Natural killer cell (primary cell): ENCODE measurements around the gene TNIK. TPM values are rescaled to one million over a fixed set of nuclear protein-coding genes. Genes with fewer than 3 reads are reported as not detected.
A peak's percentile ranks its signal among the peaks of the same experiment; 100 is the strongest.

ENCODE experiments used
- ATAC-seq, 3 donors: fragments of 150-1000 bp in 2 of 3; fragments of 200-7000 bp in 1 of 3; cut with Tn5 transposase; 1 replicate in 1 of 3; 2 replicates in 2 of 3; pipeline ENCODE4 v1.10.0; 2021; ENCODE audit warnings: mild to moderate bottlenecking in 2 of 3, moderate library complexity in 2 of 3
- DNase-seq, 2 donors: peaks; one replicate each; pipeline versions ENCODE4 v3.0.0 to v3.0.0-alpha.2; 2013 to 2021; ENCODE audit warnings: mixed read lengths in 1 of 2
- H3K27ac ChIP-seq: one replicate; pipeline ENCODE4 v1.5.1; 2013; ENCODE audit warnings: mild to moderate bottlenecking, low read length
- H3K27me3 ChIP-seq: one replicate; pipeline ENCODE4 v1.6.1; 2013; ENCODE audit warnings: low read length; ENCODE audit not compliant: control insufficient read depth, insufficient read depth
- H3K36me3 ChIP-seq: one replicate; pipeline ENCODE4 v1.6.1; 2013; ENCODE audit warnings: low read length; ENCODE audit not compliant: control insufficient read depth, insufficient read depth
- H3K4me1 ChIP-seq: one replicate; pipeline ENCODE4 v1.6.1; 2013; ENCODE audit warnings: low read length; ENCODE audit not compliant: control insufficient read depth, insufficient read depth
- H3K4me3 ChIP-seq: one replicate; pipeline ENCODE4 v1.5.1; 2013; ENCODE audit warnings: low read length
- H3K9me3 ChIP-seq: one replicate; pipeline ENCODE4 v1.6.1; 2013; ENCODE audit warnings: low read length; ENCODE audit not compliant: control insufficient read depth, insufficient read depth
- H3K27ac Mint-ChIP-seq, 2 donors: one replicate each; pipeline ENCODE4 v1.8.0; 2022; ENCODE audit warnings: mild to moderate bottlenecking in 2 of 2, mixed read lengths in 2 of 2, moderate library complexity in 1 of 2
- H3K27me3 Mint-ChIP-seq, 2 donors: one replicate each; pipeline ENCODE4 v1.8.0; 2022; ENCODE audit warnings: low read depth in 2 of 2, mixed read lengths in 2 of 2
- H3K36me3 Mint-ChIP-seq: one replicate; pipeline ENCODE4 v1.8.0; 2022; ENCODE audit warnings: mixed read lengths
- H3K4me1 Mint-ChIP-seq, 2 donors: one replicate each; pipeline ENCODE4 v1.8.0; 2022; ENCODE audit warnings: mixed read lengths in 2 of 2
- H3K4me3 Mint-ChIP-seq: one replicate; pipeline ENCODE4 v1.8.0; 2022; ENCODE audit warnings: mild to moderate bottlenecking, moderate library complexity, mixed read lengths
- H3K9me3 Mint-ChIP-seq, 2 donors: one replicate each; pipeline ENCODE4 v1.8.0; 2022; ENCODE audit warnings: mixed read lengths in 2 of 2
- CTCF ChIP-seq: fragments of 200-600 bp; IDR thresholded peaks from one replicate; pipeline ENCODE4 v1.8.0; 2022; ENCODE audit warnings: antibody characterized with exemption
- WGBS: methylation state at CpG from one replicate; pipeline ENCODE4 v1.1.7; 2013; ENCODE audit warnings: missing lambda C conversion rate; ENCODE audit not compliant: insufficient coverage; 5-methylcytosine and 5-hydroxymethylcytosine counted together
- intact Hi-C: fragments of 100-400 bp; cut with micrococcal nuclease; formaldehyde crosslinking; loops from one replicate; pipeline ENCODE4 v1.14.2; 2022
- total RNA-seq, 4 donors: library from RNA; stranded (reverse); fragments of 120-200 nt in 1 of 4; gene quantifications; one replicate each; pipeline versions ENCODE4 v1.2.3 to v1.2.4, GENCODE V29; 2013 to 2022

TNIK gene
- total RNA-seq, 3 donors from 2014 or later (not counting 1 experiment from before 2014, with no cell fraction given), result 93.7 to 122 (median 119) TPM

- no peaks in the 10 kb centered on the region for H3K9me3 Mint-ChIP-seq
- no peaks in the 10 kb centered on the region for H3K9me3 ChIP-seq
- no peak for DNase-seq
- H3K4me3 ChIP-seq, result no peak overlapping the region
- H3K27ac Mint-ChIP-seq, result peak overlapping the region in 1 of 2 donors; percentile 76
- intact Hi-C loops, result no loop called here
- TF ChIP-seq CTCF, result no peak
- no peak overlapping the region for H3K27ac ChIP-seq
- H3K4me3 Mint-ChIP-seq, result no peak overlapping the region
- ATAC-seq, result peak in 1 of 3 donors; percentile 20
- no peaks in the 10 kb centered on the region for H3K36me3 ChIP-seq
- H3K4me1 Mint-ChIP-seq, result peaks cover 74 to 97% of the 10 kb centered on the region in 2 donors
- H3K36me3 Mint-ChIP-seq, result no peaks in the 10 kb centered on the region
- no peaks in the 10 kb centered on the region for H3K27me3 Mint-ChIP-seq
- WGBS, result no CpG with 5 or more reads among the region's 4 CpGs
- no peaks in the 10 kb centered on the region for H3K27me3 ChIP-seq
- peaks cover 8% of the 10 kb centered on the region for H3K4me1 ChIP-seq
Measured at GRCh38 chr3:171348121-171348520, 112.1 kb downstream of the TNIK start.

GRCh38 chr3:171347301-171348039, 112.7 kb downstream of the TNIK start:
- Histone ChIP-seq H3K36me3 (no peaks in the 10 kb centered on the region), H3K4me1 (peaks cover 8% of the 10 kb centered on the region), H3K9me3 (no peaks in the 10 kb centered on the region), H3K4me3 (no peak overlapping the region), H3K27me3 (no peaks in the 10 kb centered on the region), H3K27ac (no peak overlapping the region)
- Mint-ChIP-seq H3K36me3 (no peaks in the 10 kb centered on the region), H3K27ac (peak overlapping the region; percentile 1 to 76), H3K27me3 (no peaks in the 10 kb centered on the region), H3K4me3 (no peak overlapping the region), H3K4me1 (peaks cover 80 to 97% of the 10 kb centered on the region in 2 donors), H3K9me3 (peaks cover 0 to 2% of the 10 kb centered on the region in 2 donors)
- DNase-seq, result no peak
- WGBS, result no CpG with 5 or more reads among the region's 3 CpGs
- TF ChIP-seq CTCF, result no peak
- intact Hi-C loops, result no loop called here
- ATAC-seq, result peak; percentile 30 to 36 (median 35)

GRCh38 chr3:171346582-171347300, 113.5 kb downstream of the TNIK start:
- Mint-ChIP-seq H3K4me1 (peaks cover 76 to 90% of the 10 kb centered on the region in 2 donors), H3K27me3 (no peaks in the 10 kb centered on the region), H3K27ac (peak overlapping the region; percentile 24 to 76), H3K4me3 (no peak overlapping the region), H3K9me3 (peaks cover 0 to 2% of the 10 kb centered on the region in 2 donors), H3K36me3 (no peaks in the 10 kb centered on the region)
- intact Hi-C loops, result no loop called here
- 94% methylated on average over 3 of the region's 3 CpGs for WGBS
- H3K36me3 ChIP-seq, result no peaks in the 10 kb centered on the region
- H3K27ac ChIP-seq, result no peak overlapping the region
- TF ChIP-seq CTCF, result no peak
- peak in 1 of 3 donors; percentile 12 for ATAC-seq
- H3K9me3 ChIP-seq, result no peaks in the 10 kb centered on the region
- no peaks in the 10 kb centered on the region for H3K27me3 ChIP-seq
- no peak overlapping the region for H3K4me3 ChIP-seq
- DNase-seq, result no peak
- H3K4me1 ChIP-seq, result peaks cover 8% of the 10 kb centered on the region
